HepG2 (cell line): ENCODE data around the gene HMGN4. TPM values are rescaled to one million over a fixed set of nuclear protein-coding genes. Genes with fewer than 3 reads are reported as not detected.

Source experiments
- DZIP1 ChIP-seq: sonication (generic); formaldehyde crosslinking; IDR thresholded peaks from 2 replicates; pipeline ENCODE4 v1.5.0; 2020; ENCODE audit warnings: mild to moderate bottlenecking, missing genetic modification reagents
- EP300 ChIP-seq, 3 experiments: sonication (generic) in 1 of 3; formaldehyde crosslinking in 1 of 3; IDR thresholded peaks; 2 replicates each; pipeline versions ENCODE4 v1.5.1 to v1.6.1; 2011 to 2020; ENCODE audit warnings: low read depth in 2 of 3, low read length in 2 of 3, borderline replicate concordance in 1 of 3, improper control_type of control experiment in 1 of 3, mild to moderate bottlenecking in 1 of 3, missing genetic modification reagents in 1 of 3, moderate library complexity in 1 of 3
- ETS1 ChIP-seq: sonication (generic); formaldehyde crosslinking; IDR thresholded peaks from 2 replicates; pipeline ENCODE4 v1.4.0; 2020; ENCODE audit warnings: missing genetic modification reagents
- FOXM1 ChIP-seq: sonication (generic); formaldehyde crosslinking; IDR thresholded peaks from 2 replicates; pipeline ENCODE4 v1.5.0; 2020; ENCODE audit warnings: missing genetic modification reagents
- MAFK ChIP-seq, 2 experiments: IDR thresholded peaks in 1 of 2; conservative IDR thresholded peaks in 1 of 2; 2 replicates each; pipeline ENCODE4 v1.6.1; 2011; ENCODE audit warnings: improper control_type of control experiment in 2 of 2, low read length in 2 of 2
- MTA1 ChIP-seq: sonication (generic); formaldehyde crosslinking; IDR thresholded peaks from 2 replicates; pipeline ENCODE4 v1.4.0; 2020; ENCODE audit warnings: missing genetic modification reagents, mild to moderate bottlenecking, borderline replicate concordance
- NR1H2 ChIP-seq: sonication (generic); formaldehyde crosslinking; IDR thresholded peaks from 2 replicates; pipeline ENCODE4 v1.8.1; 2022; ENCODE audit warnings: low read depth, missing genetic modification reagents, borderline replicate concordance
- PHF21A ChIP-seq: sonication (generic); formaldehyde crosslinking; IDR thresholded peaks from 2 replicates; pipeline ENCODE4 v1.5.0; 2020; ENCODE audit warnings: mild to moderate bottlenecking, missing genetic modification reagents
- RFXANK ChIP-seq: IDR thresholded peaks from 2 replicates; pipeline ENCODE4 v1.6.1; 2016
- TOPORS ChIP-seq: sonication (generic); formaldehyde crosslinking; IDR thresholded peaks from 2 replicates; pipeline ENCODE4 v1.8.0; 2023; ENCODE audit warnings: mild to moderate bottlenecking, missing genetic modification reagents
- ZBTB43 ChIP-seq: sonication (generic); formaldehyde crosslinking; conservative IDR thresholded peaks from 2 replicates; pipeline ENCODE4 v1.4.0; 2020; ENCODE audit warnings: missing genetic modification reagents
- ZBTB7B ChIP-seq: sonication (generic); formaldehyde crosslinking; IDR thresholded peaks from 2 replicates; pipeline ENCODE4 v1.4.0; 2020; ENCODE audit warnings: missing genetic modification reagents
- ZNF337 ChIP-seq: sonication (generic); formaldehyde crosslinking; IDR thresholded peaks from 2 replicates; pipeline ENCODE4 v1.5.1; 2020; ENCODE audit warnings: missing genetic modification reagents, low read depth, mild to moderate bottlenecking, borderline replicate concordance
- ZNF446 ChIP-seq: sonication (generic); formaldehyde crosslinking; IDR thresholded peaks from 2 replicates; pipeline ENCODE4 v1.5.0; 2020; ENCODE audit warnings: mild to moderate bottlenecking, missing genetic modification reagents
- ZNF572 ChIP-seq: sonication (generic); formaldehyde crosslinking; IDR thresholded peaks from 2 replicates; pipeline ENCODE4 v1.5.1; 2020; ENCODE audit warnings: mild to moderate bottlenecking, missing genetic modification reagents
- ZNF841 ChIP-seq: sonication (generic); formaldehyde crosslinking; IDR thresholded peaks from 2 replicates; pipeline ENCODE4 v1.8.1; 2023; ENCODE audit warnings: missing genetic modification reagents, borderline replicate concordance
- polyA plus RNA-seq, 8 experiments: library from polyadenylated mRNA; depleted of rRNA in 3 of 8; stranded (reverse) in 7 of 8; unstranded in 1 of 8; fragments of >200 nt; fragmentation: Illumina TruSeq in 4 of 8; extraction: Trizol in 4 of 8; gene quantifications; 2 replicates each; pipeline versions ENCODE4 v1.2.1 to v1.2.3, GENCODE V29; 2011 to 2016; ENCODE audit warnings: low read depth in 4 of 8, missing spikeins in 1 of 8, mixed read lengths in 1 of 8; ENCODE audit not compliant: insufficient read depth in 1 of 8
- total RNA-seq, 5 experiments: library from RNA; depleted of rRNA; stranded (reverse); fragments of >200 nt; fragmentation: Illumina TruSeq; extraction: Trizol; gene quantifications; 2 replicates each; pipeline ENCODE4 v1.2.3, GENCODE V29; 2016; ENCODE audit warnings: low read depth in 1 of 5
- TF ChIP-seq, protein P1 (sequence below): sonication (generic); formaldehyde crosslinking; conservative IDR thresholded peaks from 2 replicates; pipeline ENCODE4 v1.8.0; 2022; ENCODE audit warnings: missing genetic modification reagents
- TF ChIP-seq, protein P2 (sequence below): sonication (generic); IDR thresholded peaks from 2 replicates; pipeline ENCODE4 v1.6.1; 2016; ENCODE audit warnings: low read depth, borderline replicate concordance

Gene HMGN4
- total and polyA plus RNA-seq, 2 of the 13 experiments (the other 11 are each of a cell fraction or from before 2014, with no cell fraction given): 39.9 to 52.1 TPM

DNA sequence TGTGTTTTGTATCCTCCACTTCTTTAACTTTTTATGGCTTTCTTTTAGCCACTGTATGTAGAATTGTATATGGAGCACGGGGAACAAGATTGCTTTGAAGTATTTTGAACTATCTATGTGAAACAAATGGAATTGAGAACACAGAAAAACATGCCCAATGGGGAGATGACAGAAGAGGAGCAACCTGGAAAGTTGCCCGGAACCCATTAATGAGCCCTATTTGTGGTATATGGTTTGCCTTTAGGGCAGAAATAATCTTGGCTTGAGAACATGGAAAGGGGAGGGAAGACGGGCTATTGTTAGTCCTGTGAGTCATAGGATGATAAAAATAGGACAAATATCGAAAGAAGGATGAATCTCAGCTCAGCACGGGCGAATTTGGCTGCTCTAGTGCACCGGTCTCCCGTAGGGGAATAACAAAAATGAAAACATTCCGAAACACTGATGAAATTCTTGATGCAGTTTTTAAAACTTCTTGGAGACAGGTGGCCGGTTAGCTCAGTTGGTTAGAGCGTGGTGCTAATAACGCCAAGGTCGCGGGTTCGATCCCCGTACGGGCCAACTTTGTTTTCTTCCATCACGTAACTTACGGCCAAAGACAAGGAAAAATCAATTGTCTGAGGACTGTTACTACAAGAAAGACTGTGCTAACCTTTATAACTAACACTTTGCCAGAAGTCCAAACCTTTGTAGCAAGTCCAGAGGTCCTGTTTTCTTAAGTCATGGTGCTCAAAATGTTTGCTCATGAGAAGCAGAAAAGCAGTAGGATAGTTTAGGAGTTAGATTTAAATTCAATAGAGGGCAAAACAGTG lies 15.7 kb downstream of the HMGN4 start (continued):
- no peak for TF ChIP-seq ZNF841 (CRISPR knock-in tag)
- TF ChIP-seq, protein P1, sequence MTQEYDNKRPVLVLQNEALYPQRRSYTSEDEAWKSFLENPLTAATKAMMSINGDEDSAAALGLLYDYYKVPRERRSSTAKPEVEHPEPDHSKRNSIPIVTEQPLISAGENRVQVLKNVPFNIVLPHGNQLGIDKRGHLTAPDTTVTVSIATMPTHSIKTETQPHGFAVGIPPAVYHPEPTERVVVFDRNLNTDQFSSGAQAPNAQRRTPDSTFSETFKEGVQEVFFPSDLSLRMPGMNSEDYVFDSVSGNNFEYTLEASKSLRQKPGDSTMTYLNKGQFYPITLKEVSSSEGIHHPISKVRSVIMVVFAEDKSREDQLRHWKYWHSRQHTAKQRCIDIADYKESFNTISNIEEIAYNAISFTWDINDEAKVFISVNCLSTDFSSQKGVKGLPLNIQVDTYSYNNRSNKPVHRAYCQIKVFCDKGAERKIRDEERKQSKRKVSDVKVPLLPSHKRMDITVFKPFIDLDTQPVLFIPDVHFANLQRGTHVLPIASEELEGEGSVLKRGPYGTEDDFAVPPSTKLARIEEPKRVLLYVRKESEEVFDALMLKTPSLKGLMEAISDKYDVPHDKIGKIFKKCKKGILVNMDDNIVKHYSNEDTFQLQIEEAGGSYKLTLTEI: no peak
- TF ChIP-seq TOPORS (CRISPR knock-in tag): no peak
- TF ChIP-seq, protein P2, sequence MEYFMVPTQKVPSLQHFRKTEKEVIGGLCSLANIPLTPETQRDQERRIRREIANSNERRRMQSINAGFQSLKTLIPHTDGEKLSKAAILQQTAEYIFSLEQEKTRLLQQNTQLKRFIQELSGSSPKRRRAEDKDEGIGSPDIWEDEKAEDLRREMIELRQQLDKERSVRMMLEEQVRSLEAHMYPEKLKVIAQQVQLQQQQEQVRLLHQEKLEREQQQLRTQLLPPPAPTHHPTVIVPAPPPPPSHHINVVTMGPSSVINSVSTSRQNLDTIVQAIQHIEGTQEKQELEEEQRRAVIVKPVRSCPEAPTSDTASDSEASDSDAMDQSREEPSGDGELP: peak; percentile 53; the same call in 1 of the 2 replicates
- TF ChIP-seq ZNF446 (CRISPR knock-in tag): no peak
- no peak for TF ChIP-seq FOXM1
- no peak for TF ChIP-seq RFXANK (CRISPR knock-in tag)
- TF ChIP-seq ZNF572 (CRISPR knock-in tag): no peak
- TF ChIP-seq ETS1 (CRISPR knock-in tag): no peak
- no peak for TF ChIP-seq EP300 (IDR thresholded peaks at IDR 0.05; ENCODE audit: low read depth in 2 of 2, low read length in 2 of 2)
- TF ChIP-seq EP300 (CRISPR knock-in tag; IDR thresholded peaks at IDR 0.05; ENCODE audit: borderline replicate concordance): no peak
- 0 out of 2 replicates have a peak, but pooled peaks have one; percentile 6 for TF ChIP-seq ZBTB43
- no peak for TF ChIP-seq DZIP1 (CRISPR knock-in tag)
- TF ChIP-seq NR1H2 (CRISPR knock-in tag): no peak
- TF ChIP-seq MTA1: no peak
- TF ChIP-seq PHF21A (CRISPR knock-in tag): peak; percentile 37; the same call in 1 of the 2 replicates
- no peak for TF ChIP-seq MAFK (conservative IDR thresholded peaks at IDR 0.05 in 1 of 2, IDR thresholded peaks at IDR 0.05 in 1 of 2; ENCODE audit: low read length in 2 of 2)
- TF ChIP-seq ZBTB7B (CRISPR knock-in tag): no peak
- no peak for TF ChIP-seq ZNF337 (CRISPR knock-in tag)
